Measurements from ENCODE around the gene RPL41. TPM values are rescaled to one million over a fixed set of nuclear protein-coding genes. Genes with fewer than 3 reads are reported as not detected.
A peak's percentile ranks its signal among the peaks of the same experiment; 100 is the strongest.

Gene RPL41
- total RNA-seq, 1 experiment from 2014 or later: 2,379 TPM

DNA sequence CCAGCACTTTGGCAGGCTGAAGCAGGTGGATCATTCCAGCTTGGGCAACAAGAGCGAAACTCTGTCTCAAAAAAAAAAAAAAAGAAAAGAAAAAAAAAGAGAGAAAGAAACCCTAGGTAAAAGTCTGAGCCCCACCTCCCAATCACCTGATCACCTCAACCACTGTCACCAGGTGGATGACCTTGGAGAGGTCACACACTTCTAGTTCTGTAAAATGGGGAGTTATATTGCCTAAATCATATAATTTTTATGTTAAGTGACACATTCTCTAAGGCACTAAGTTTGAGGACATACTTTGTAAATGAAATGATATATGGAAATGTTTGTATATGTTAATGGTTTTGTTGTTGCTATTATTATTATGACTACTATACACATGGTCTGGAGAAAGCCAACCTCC, 38.0 kb upstream of the RPL41 start:
- H3K4me3 Mint-ChIP-seq (ENCODE audit: low read depth, unreplicated experiment): peak overlapping the region; percentile 99
- no peaks in the 10 kb centered on the region for H3K27me3 Mint-ChIP-seq (ENCODE audit: unreplicated experiment)
- H3K27ac Mint-ChIP-seq (ENCODE audit: unreplicated experiment): peak overlapping the region; percentile 95
- no peak for DNase-seq
- no TSS peak for BruUV-seq (replicated peaks)
- H3K4me1 Mint-ChIP-seq (ENCODE audit: low read depth, unreplicated experiment): peaks cover 14% of the 10 kb centered on the region
- H3K9me3 Mint-ChIP-seq (ENCODE audit: low read depth, unreplicated experiment): no peaks in the 10 kb centered on the region
- TF ChIP-seq, protein P1, sequence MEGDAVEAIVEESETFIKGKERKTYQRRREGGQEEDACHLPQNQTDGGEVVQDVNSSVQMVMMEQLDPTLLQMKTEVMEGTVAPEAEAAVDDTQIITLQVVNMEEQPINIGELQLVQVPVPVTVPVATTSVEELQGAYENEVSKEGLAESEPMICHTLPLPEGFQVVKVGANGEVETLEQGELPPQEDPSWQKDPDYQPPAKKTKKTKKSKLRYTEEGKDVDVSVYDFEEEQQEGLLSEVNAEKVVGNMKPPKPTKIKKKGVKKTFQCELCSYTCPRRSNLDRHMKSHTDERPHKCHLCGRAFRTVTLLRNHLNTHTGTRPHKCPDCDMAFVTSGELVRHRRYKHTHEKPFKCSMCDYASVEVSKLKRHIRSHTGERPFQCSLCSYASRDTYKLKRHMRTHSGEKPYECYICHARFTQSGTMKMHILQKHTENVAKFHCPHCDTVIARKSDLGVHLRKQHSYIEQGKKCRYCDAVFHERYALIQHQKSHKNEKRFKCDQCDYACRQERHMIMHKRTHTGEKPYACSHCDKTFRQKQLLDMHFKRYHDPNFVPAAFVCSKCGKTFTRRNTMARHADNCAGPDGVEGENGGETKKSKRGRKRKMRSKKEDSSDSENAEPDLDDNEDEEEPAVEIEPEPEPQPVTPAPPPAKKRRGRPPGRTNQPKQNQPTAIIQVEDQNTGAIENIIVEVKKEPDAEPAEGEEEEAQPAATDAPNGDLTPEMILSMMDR (IDR thresholded peaks at IDR 0.05; ENCODE audit: unreplicated experiment): no peak
- intact Hi-C loops (cut with micrococcal nuclease; ENCODE audit: unreplicated experiment): loop anchor here (1.0 kb wide), 1 partner anchor 27 kb away; no protein-coding TSS in a partner anchor
- peaks cover 38% of the 10 kb centered on the region for H3K36me3 Mint-ChIP-seq (ENCODE audit: insufficient read depth, unreplicated experiment)
- CTCF ChIA-PET: interaction anchor here (0.6 to 1.7 kb wide), 5 partner anchors 13 to 267 kb away, joined by 3 to 23 read pairs (median 3); partner anchors contain the start of genes PA2G4 and SMARCC2

DNA sequence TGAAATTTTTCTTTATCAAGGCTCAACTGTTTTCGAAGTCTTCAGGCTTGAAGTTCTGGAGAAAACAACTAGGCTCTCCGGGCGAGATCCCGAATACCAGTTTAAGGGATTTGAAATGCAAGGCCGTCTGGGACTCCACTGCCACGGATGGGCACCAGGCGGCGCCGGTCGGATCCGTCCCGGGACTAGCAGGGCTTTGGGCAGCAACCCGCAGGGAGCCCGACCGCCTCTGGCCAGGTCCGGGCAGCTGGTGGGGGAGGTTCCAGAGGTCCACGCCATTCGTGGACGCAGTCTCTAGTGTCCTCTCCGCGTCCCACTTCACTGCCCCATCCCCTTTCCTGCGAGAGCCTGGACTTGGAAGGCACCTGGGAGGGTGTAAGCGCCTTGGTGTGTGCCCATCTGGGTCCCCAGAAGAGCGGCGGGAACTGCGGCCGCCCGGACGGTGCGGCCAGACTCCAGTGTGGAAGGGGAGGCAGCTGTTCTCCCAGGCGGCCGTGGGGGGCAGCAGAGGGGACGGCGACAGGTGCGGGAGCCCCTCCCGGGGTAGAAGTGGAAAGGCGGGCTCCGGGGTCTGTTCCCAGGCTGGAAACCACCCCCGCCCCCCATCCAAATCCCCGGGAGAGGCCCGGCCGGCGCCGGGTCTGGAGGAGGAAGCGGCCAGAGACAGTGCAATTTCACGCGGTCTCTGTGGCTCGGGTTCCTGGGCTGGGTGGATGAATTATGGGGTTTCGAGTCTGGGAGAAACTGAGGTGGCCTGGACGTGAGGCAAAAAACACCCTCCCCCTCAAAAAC, 37.3 kb upstream of the RPL41 start:
- CTCF ChIA-PET: interaction anchor here (0.5 to 1.7 kb wide), 10 partner anchors 12 to 416 kb away, joined by 3 to 23 read pairs (median 3); partner anchors contain the start of genes ORMDL2, PA2G4, SARNP and SMARCC2
- intact Hi-C loops (cut with micrococcal nuclease; ENCODE audit: unreplicated experiment): loop anchor here (1.0 kb wide), 2 partner anchors 26 to 32 kb away; no protein-coding TSS in a partner anchor
- peak; percentile 98 for DNase-seq
- Mint-ChIP-seq H3K36me3 (ENCODE audit: insufficient read depth, unreplicated experiment) (peaks cover 43% of the 10 kb centered on the region), H3K4me1 (ENCODE audit: low read depth, unreplicated experiment) (peaks cover 21% of the 10 kb centered on the region), H3K27me3 (ENCODE audit: unreplicated experiment) (no peaks in the 10 kb centered on the region), H3K9me3 (ENCODE audit: low read depth, unreplicated experiment) (no peaks in the 10 kb centered on the region), H3K4me3 (ENCODE audit: low read depth, unreplicated experiment) (peak overlapping the region; percentile 99), H3K27ac (ENCODE audit: unreplicated experiment) (peak overlapping the region; percentile 95)
- TF ChIP-seq, protein P1 (IDR thresholded peaks at IDR 0.05; ENCODE audit: unreplicated experiment): peak; percentile 66
- TSS peak; percentile 92 for BruUV-seq (replicated peaks)

DNA sequence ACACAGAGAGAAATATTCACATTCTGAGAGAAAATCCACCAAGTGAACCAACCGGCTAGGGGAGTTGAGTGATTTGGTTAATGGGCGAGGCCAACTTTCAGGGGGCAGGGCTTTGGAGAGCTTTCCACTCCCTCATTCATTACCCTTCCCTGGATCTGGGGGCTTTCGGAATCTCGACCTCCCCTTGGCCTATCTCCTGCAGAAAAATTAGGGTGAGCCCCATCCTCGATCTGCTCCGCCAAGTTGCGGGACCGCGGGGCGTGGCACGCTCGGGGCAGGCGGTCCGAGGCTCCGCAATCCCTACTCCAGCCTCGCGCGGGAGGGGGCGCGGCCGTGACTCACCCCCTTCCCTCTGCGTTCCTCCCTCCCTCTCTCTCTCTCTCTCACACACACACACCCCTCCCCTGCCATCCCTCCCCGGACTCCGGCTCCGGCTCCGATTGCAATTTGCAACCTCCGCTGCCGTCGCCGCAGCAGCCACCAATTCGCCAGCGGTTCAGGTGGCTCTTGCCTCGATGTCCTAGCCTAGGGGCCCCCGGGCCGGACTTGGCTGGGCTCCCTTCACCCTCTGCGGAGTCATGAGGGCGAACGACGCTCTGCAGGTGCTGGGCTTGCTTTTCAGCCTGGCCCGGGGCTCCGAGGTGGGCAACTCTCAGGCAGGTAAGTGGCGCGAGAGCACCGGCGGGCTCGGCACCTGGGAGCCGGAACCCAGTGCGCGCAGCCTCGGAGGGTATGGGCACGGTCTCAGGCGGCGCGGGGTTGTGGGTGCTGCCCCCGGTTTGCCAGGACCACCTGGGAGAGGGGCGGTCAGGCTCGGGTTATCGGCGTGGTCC, 36.5 kb upstream of the RPL41 start, which contains the start of gene ERBB3:
Gene ERBB3, plus strand, starts transcription at position 443 of the 833 bp plus-strand sequence. Its CDS starts 136 bp downstream, at position 579.
- intact Hi-C loops (cut with micrococcal nuclease; ENCODE audit: unreplicated experiment): loop anchor here (1.0 kb wide), 1 partner anchor 33 kb away; no protein-coding TSS in a partner anchor
- TF ChIP-seq, protein P1 (IDR thresholded peaks at IDR 0.05; ENCODE audit: unreplicated experiment): no peak
- Mint-ChIP-seq H3K27ac (ENCODE audit: unreplicated experiment) (peak within 1 kb of the TSS; percentile 95), H3K4me3 (ENCODE audit: low read depth, unreplicated experiment) (peak within 1 kb of the TSS; percentile 99), H3K9me3 (ENCODE audit: low read depth, unreplicated experiment) (no peaks in the 10 kb centered on the region), H3K4me1 (ENCODE audit: low read depth, unreplicated experiment) (peaks cover 24% of the 10 kb centered on the region), H3K27me3 (ENCODE audit: unreplicated experiment) (no peaks in the 10 kb centered on the region), H3K36me3 (ENCODE audit: insufficient read depth, unreplicated experiment) (peaks cover 52% of the 10 kb centered on the region)
- CTCF ChIA-PET: interaction anchor here (0.5 to 1.7 kb wide), 14 partner anchors 11 to 416 kb away, joined by 3 to 23 read pairs (median 4); partner anchors contain the start of genes ORMDL2, PA2G4, SARNP and SMARCC2
- no TSS peak for BruUV-seq (replicated peaks)
- peak; percentile 94 for DNase-seq

DNA sequence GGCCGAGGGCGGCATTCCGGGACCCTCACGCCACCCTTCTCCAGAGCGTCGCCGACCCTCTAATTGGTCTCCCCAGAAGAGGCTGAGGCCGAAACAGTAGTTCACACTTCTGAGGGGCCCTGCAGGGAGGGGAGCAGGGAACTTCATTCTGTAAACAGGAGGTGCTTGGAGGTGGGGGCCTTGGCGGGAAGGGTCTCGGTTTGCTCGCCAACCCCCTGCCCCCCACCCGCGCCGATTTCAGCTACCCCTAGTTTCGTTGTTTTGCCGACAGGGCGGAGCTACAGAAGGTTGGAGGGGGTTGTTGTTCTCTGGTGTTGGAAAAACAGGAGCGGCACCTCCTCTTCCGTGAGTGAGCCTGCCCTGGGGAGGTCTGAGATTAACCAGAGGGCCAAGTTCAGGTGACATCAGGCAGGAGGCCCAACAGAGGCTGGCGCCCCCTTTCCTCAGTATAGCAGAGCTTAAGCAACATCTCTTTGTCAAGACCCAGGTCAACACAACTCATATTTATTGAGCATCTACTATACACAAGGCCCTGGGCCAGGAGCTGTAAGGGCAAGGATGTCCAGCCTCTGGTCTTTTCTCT, 35.8 kb upstream of the RPL41 start:
- Mint-ChIP-seq H3K9me3 (ENCODE audit: low read depth, unreplicated experiment) (no peaks in the 10 kb centered on the region), H3K4me3 (ENCODE audit: low read depth, unreplicated experiment) (peak overlapping the region; percentile 99), H3K27me3 (ENCODE audit: unreplicated experiment) (no peaks in the 10 kb centered on the region), H3K27ac (ENCODE audit: unreplicated experiment) (peak overlapping the region; percentile 95), H3K4me1 (ENCODE audit: low read depth, unreplicated experiment) (peaks cover 24% of the 10 kb centered on the region), H3K36me3 (ENCODE audit: insufficient read depth, unreplicated experiment) (peaks cover 59% of the 10 kb centered on the region)
- BruUV-seq (replicated peaks): no TSS peak
- TF ChIP-seq, protein P1 (IDR thresholded peaks at IDR 0.05; ENCODE audit: unreplicated experiment): no peak
- CTCF ChIA-PET: interaction anchor here (0.7 to 1.7 kb wide), 7 partner anchors 10 to 263 kb away, joined by 3 to 6 read pairs (median 3); partner anchors contain the start of genes ORMDL2, PA2G4 and SARNP
- intact Hi-C loops (cut with micrococcal nuclease; ENCODE audit: unreplicated experiment): no loop called here
- DNase-seq: peak; percentile 55
